Measurements from ENCODE around the gene GNRHR. TPM values are rescaled to one million over a fixed set of nuclear protein-coding genes. Genes with fewer than 3 reads are reported as not detected.

GNRHR gene
- total RNA-seq, 2 experiments from 2014 or later, result not detected

DNA sequence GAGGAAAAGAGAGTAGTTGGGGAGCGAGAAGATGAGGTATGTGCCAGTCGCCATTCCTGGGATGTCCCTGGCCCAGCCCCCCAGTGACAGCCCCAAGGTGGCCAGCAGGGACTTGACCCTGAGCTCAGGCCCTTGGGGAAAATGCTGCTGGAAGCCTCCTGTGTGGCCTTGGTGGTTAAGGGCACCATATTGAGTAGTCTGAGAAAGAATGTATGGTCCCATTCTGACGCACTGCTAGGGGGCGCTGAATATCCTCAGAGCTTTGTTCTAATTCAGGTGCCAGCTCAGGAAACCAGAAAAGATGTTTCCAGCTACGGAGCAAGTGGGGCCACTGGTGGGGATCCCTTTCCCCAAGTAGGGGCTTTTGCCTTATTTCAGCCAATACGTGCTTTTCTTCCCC lies 39.2 kb downstream of the GNRHR start:
- Histone ChIP-seq H3K79me2 (ENCODE audit: insufficient read depth, low read depth, low read length) (no peaks in the 10 kb centered on the region), H3K36me3 (ENCODE audit: insufficient read depth, low read length) (peaks cover 3% of the 10 kb centered on the region), H3K9me2 (ENCODE audit: insufficient read depth, low read length) (no peaks in the 10 kb centered on the region), H3K9me3 (ENCODE audit: low read length) (no peaks in the 10 kb centered on the region), H3K4me3 (ENCODE audit: low read depth, low read length, poor library complexity, severe bottlenecking) (no peak overlapping the region), H3K4me1 (ENCODE audit: insufficient read depth, low read length, poor library complexity, severe bottlenecking) (no peaks in the 10 kb centered on the region), H2AFZ (ENCODE audit: low read length) (no peak overlapping the region), H3K4me2 (ENCODE audit: low read length) (no peak overlapping the region), H4K20me1 (ENCODE audit: insufficient read depth, low read length) (no peaks in the 10 kb centered on the region), H3K27ac (ENCODE audit: low read depth, low read length, poor library complexity, severe bottlenecking) (no peak overlapping the region)
- no peak for TF ChIP-seq EZH2phosphoT487 (IDR thresholded peaks at IDR 0.05; ENCODE audit: borderline replicate concordance, low read depth, low read length)
- TF ChIP-seq, protein P1, sequence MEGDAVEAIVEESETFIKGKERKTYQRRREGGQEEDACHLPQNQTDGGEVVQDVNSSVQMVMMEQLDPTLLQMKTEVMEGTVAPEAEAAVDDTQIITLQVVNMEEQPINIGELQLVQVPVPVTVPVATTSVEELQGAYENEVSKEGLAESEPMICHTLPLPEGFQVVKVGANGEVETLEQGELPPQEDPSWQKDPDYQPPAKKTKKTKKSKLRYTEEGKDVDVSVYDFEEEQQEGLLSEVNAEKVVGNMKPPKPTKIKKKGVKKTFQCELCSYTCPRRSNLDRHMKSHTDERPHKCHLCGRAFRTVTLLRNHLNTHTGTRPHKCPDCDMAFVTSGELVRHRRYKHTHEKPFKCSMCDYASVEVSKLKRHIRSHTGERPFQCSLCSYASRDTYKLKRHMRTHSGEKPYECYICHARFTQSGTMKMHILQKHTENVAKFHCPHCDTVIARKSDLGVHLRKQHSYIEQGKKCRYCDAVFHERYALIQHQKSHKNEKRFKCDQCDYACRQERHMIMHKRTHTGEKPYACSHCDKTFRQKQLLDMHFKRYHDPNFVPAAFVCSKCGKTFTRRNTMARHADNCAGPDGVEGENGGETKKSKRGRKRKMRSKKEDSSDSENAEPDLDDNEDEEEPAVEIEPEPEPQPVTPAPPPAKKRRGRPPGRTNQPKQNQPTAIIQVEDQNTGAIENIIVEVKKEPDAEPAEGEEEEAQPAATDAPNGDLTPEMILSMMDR (conservative IDR thresholded peaks at IDR 0.05; ENCODE audit: low read length), result 0 out of 2 replicates have a peak, but pooled peaks have one; percentile 24
- BruUV-seq (replicated peaks), result no TSS peak
- ChIA-PET POLR2A (interaction anchor here (1.3 kb wide), 1 partner anchor 13 kb away, joined by 4 read pairs; no protein-coding TSS in a partner anchor), CTCF (ENCODE audit: unreplicated experiment) (no interaction called here)
- DNase-seq (ENCODE audit: low spot score), result no peak
- intact Hi-C loops (cut with micrococcal nuclease; ENCODE audit: unreplicated experiment), result no loop called here

DNA sequence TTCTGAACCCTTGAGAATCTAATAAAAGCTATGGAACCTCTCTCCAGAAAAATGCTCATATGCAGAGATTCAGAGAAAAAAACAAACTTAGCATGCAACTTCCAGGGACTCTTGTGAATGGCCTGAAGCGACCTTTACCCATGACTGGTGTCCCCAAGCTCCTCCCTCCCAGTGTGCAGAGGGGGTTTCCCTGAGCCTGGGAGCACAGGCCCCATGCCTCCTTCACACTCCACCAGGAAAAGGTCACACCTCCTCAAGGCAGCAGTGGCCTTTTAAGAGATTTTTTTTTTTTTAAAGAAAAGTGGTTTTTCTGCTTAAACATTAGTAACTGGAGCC lies 40.0 kb downstream of the GNRHR start:
- H4K20me1 ChIP-seq (ENCODE audit: insufficient read depth, low read length), result no peaks in the 10 kb centered on the region
- no TSS peak for BruUV-seq (replicated peaks)
- H3K4me3 ChIP-seq (ENCODE audit: low read depth, low read length, poor library complexity, severe bottlenecking), result no peak overlapping the region
- H3K36me3 ChIP-seq (ENCODE audit: insufficient read depth, low read length), result peaks cover 8% of the 10 kb centered on the region; the same call in 1 of the 2 replicates
- no peak overlapping the region for H3K27ac ChIP-seq (ENCODE audit: low read depth, low read length, poor library complexity, severe bottlenecking)
- H3K9me3 ChIP-seq (ENCODE audit: low read length), result peaks cover 2% of the 10 kb centered on the region; the same call in 1 of the 2 replicates
- H3K4me1 ChIP-seq (ENCODE audit: insufficient read depth, low read length, poor library complexity, severe bottlenecking), result no peaks in the 10 kb centered on the region
- POLR2A ChIA-PET, result interaction anchor here (0.7 kb wide), 1 partner anchor 8 kb away, joined by 4 read pairs; no protein-coding TSS in a partner anchor
- intact Hi-C loops (cut with micrococcal nuclease; ENCODE audit: unreplicated experiment), result no loop called here
- DNase-seq (ENCODE audit: low spot score), result no peak
- no peak overlapping the region for H3K4me2 ChIP-seq (ENCODE audit: low read length)
- CTCF ChIA-PET (ENCODE audit: unreplicated experiment), result no interaction called here
- TF ChIP-seq, protein P1 (conservative IDR thresholded peaks at IDR 0.05; ENCODE audit: low read length), result no peak
- no peak for TF ChIP-seq EZH2phosphoT487 (IDR thresholded peaks at IDR 0.05; ENCODE audit: borderline replicate concordance, low read depth, low read length)
- peaks cover 3% of the 10 kb centered on the region; the same call in 1 of the 2 replicates for H3K79me2 ChIP-seq (ENCODE audit: insufficient read depth, low read depth, low read length)
- no peaks in the 10 kb centered on the region for H3K9me2 ChIP-seq (ENCODE audit: insufficient read depth, low read length)
- no peak overlapping the region for H2AFZ ChIP-seq (ENCODE audit: low read length)

DNA sequence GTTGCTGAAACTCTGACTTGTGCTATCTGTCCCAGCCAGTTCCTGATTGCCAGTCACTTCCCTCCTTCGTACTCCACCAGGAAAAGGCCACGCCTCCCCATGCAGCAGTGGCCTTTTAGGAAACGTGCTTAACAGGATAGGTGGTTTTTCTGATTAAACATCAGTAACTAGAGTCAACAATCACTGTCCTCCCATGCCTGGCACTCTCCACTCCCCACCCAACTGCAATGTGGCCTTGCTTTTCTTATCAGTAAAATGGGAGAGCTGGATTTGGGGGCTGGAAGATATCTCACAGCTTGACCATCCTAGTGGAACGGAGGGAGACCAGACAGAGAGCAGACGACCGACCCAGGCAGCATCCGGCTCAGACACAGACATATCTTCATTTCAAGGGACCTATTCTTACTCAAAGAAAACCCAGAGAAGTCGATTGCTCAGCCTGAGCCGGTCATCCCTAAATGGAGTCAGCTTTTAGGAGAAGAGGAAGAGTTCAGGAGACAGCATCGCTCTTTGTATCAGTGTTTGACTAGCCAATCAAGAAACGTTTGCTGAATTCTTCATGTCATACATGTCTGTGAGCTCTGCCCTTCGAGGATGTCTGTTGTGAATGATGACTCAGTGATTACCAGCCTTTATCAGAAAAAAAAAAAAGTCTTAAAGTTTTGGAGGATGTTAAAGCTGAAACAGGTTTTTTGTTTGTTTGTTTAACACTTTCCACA lies 40.5 kb downstream of the GNRHR start:
- Histone ChIP-seq H3K4me1 (ENCODE audit: insufficient read depth, low read length, poor library complexity, severe bottlenecking) (no peaks in the 10 kb centered on the region), H4K20me1 (ENCODE audit: insufficient read depth, low read length) (no peaks in the 10 kb centered on the region), H2AFZ (ENCODE audit: low read length) (no peak overlapping the region), H3K79me2 (ENCODE audit: insufficient read depth, low read depth, low read length) (peaks cover 9% of the 10 kb centered on the region; the same call in 1 of the 2 replicates), H3K36me3 (ENCODE audit: insufficient read depth, low read length) (peaks cover 11% of the 10 kb centered on the region; the same call in 1 of the 2 replicates), H3K27ac (ENCODE audit: low read depth, low read length, poor library complexity, severe bottlenecking) (no peak overlapping the region), H3K4me3 (ENCODE audit: low read depth, low read length, poor library complexity, severe bottlenecking) (no peak overlapping the region), H3K9me2 (ENCODE audit: insufficient read depth, low read length) (no peaks in the 10 kb centered on the region), H3K4me2 (ENCODE audit: low read length) (no peak overlapping the region), H3K9me3 (ENCODE audit: low read length) (peaks cover 8% of the 10 kb centered on the region; the same call in 1 of the 2 replicates)
- no TSS peak for BruUV-seq (replicated peaks)
- intact Hi-C loops (cut with micrococcal nuclease; ENCODE audit: unreplicated experiment), result no loop called here
- ChIA-PET POLR2A (interaction anchor here (0.7 kb wide), 1 partner anchor 9 kb away, joined by 4 read pairs; no protein-coding TSS in a partner anchor), CTCF (ENCODE audit: unreplicated experiment) (no interaction called here)
- DNase-seq (ENCODE audit: low spot score), result no peak
- TF ChIP-seq, protein P1 (conservative IDR thresholded peaks at IDR 0.05; ENCODE audit: low read length), result no peak
- TF ChIP-seq EZH2phosphoT487 (IDR thresholded peaks at IDR 0.05; ENCODE audit: borderline replicate concordance, low read depth, low read length), result no peak

Data from OCI-LY7 (cell line).